LNCaP clone FGC (cell line): ENCODE results near the gene ATP1B2.

ENCODE experiments used
- DNase-seq: peaks from one replicate; pipeline ENCODE4 v3.0.0-alpha.2; 2011; ENCODE audit warnings: low read depth
- H3K4me3 ChIP-seq: 2 replicates; pipeline ENCODE4 v1.5.1; 2011; ENCODE audit warnings: mild to moderate bottlenecking, low read depth, low read length, control low read depth
- CTCF ChIP-seq: IDR thresholded peaks from 2 replicates; pipeline ENCODE4 v1.5.1; 2012; ENCODE audit warnings: mild to moderate bottlenecking; ENCODE audit not compliant: control insufficient read depth, insufficient read depth; ENCODE audit errors: extremely low read depth

ATP1B2 gene

GRCh38 chr17:7684851-7685532 is 34.3 kb downstream of the ATP1B2 start:
- H3K4me3 ChIP-seq = peak overlapping the region; percentile 95
- no peak for DNase-seq
- TF ChIP-seq CTCF = no peak

- TF ChIP-seq CTCF = no peak
- peak overlapping the region; percentile 95 for H3K4me3 ChIP-seq
- DNase-seq = peak; percentile 85
Measured at GRCh38 chr17:7685533-7686221, 35.0 kb downstream of the ATP1B2 start.

GRCh38 chr17:7686222-7687071 is 35.7 kb downstream of the ATP1B2 start:
- no peak for TF ChIP-seq CTCF
- peak; percentile 80 for DNase-seq
- H3K4me3 ChIP-seq = peak overlapping the region; percentile 95

GRCh38 chr17:7687072-7687907 is 36.6 kb downstream of the ATP1B2 start, which contains the start of gene TP53:
Gene TP53 (minus strand): TSS chr17:7687490. CDS start chr17:7676594, 10,896 bp downstream.
- DNase-seq = peak; percentile 90
- peak within 1 kb of the TSS; percentile 95 for H3K4me3 ChIP-seq
- TF ChIP-seq CTCF = no peak

- TF ChIP-seq CTCF = peak; percentile 97
- peak within 1 kb of the TSS; percentile 95 for H3K4me3 ChIP-seq
- peak; percentile 99 for DNase-seq
Measured at GRCh38 chr17:7687908-7688807, 37.4 kb downstream of the ATP1B2 start, which contains the start of gene WRAP53. Gene WRAP53 (plus strand): TSS chr17:7688477. CDS start chr17:7688649, 172 bp downstream.
